Peyer's patch (tissue), 4 donors: ENCODE measurements around the gene MAPKBP1. TPM values are rescaled to one million over a fixed set of nuclear protein-coding genes. Genes with fewer than 3 reads are reported as not detected.

ENCODE experiments used
- DNase-seq, 3 donors: peaks; one replicate each; pipeline ENCODE4 v3.0.0-alpha.2; 2017 to 2019
- H3K27ac ChIP-seq, 4 donors: fragments of 200-600 bp; sonication (generic); one replicate each; pipeline ENCODE4 v1.5.1; 2016 to 2019
- H3K27me3 ChIP-seq, 2 donors: fragments of 200-600 bp; sonication (generic); one replicate each; pipeline ENCODE4 v1.5.1; 2019
- H3K36me3 ChIP-seq, 3 donors: fragments of 200-600 bp; sonication (generic); one replicate each; pipeline ENCODE4 v1.5.1; 2016 to 2019
- H3K4me1 ChIP-seq, 4 donors: fragments of 200-600 bp; sonication (generic); one replicate each; pipeline ENCODE4 v1.5.1; 2016 to 2019
- H3K4me3 ChIP-seq, 4 donors: fragments of 200-600 bp; sonication (generic); 1 replicate in 3 of 4; 2 replicates in 1 of 4; pipeline ENCODE4 v1.5.1; 2016 to 2019; ENCODE audit warnings: mild to moderate bottlenecking in 1 of 4
- H3K9me3 ChIP-seq, 4 donors: fragments of 200-600 bp; sonication (generic); one replicate each; pipeline ENCODE4 v1.5.1; 2016 to 2019; ENCODE audit warnings: mild to moderate bottlenecking in 1 of 4
- CTCF ChIP-seq, 6 experiments: fragments of 450-650 bp in 4 of 6; fragments of 200-600 bp in 2 of 6; sonication (generic) in 1 of 6; IDR thresholded peaks; one replicate each; pipeline ENCODE4 v1.5.1; 2017 to 2019; ENCODE audit warnings: antibody characterized with exemption in 6 of 6, mild to moderate bottlenecking in 3 of 6, moderate library complexity in 1 of 6
- POLR2A ChIP-seq, 2 donors: fragments of 450-650 bp; IDR thresholded peaks; one replicate each; pipeline ENCODE4 v1.5.1; 2017; ENCODE audit warnings: antibody characterized with exemption in 2 of 2, mild to moderate bottlenecking in 2 of 2, moderate library complexity in 2 of 2
- total RNA-seq, 4 donors: library from RNA; depleted of rRNA; stranded (reverse); fragments of >200 nt; gene quantifications; one replicate each; pipeline ENCODE4 v1.1.0, GENCODE V29; 2016

The MAPKBP1 gene
- total RNA-seq, 4 donors from 2014 or later, result 29.7 to 69.8 (median 48.7) TPM

- no peak overlapping the region for H3K4me3 ChIP-seq
Measured at GRCh38 chr15:41842229-41842628, 67.9 kb downstream of the MAPKBP1 start.

GRCh38 chr15:41843571-41843970, 69.3 kb downstream of the MAPKBP1 start:
- H3K27ac ChIP-seq, result no peak overlapping the region
- no peak overlapping the region for H3K4me3 ChIP-seq
- H3K9me3 ChIP-seq, result no peaks in the 10 kb centered on the region
- TF ChIP-seq POLR2A (IDR thresholded peaks at IDR 0.05), result no peak
- H3K36me3 ChIP-seq, result peaks cover 0 to 65% (median 0%) of the 10 kb centered on the region in 3 donors
- no peak for DNase-seq
- no peaks in the 10 kb centered on the region for H3K4me1 ChIP-seq
- H3K27me3 ChIP-seq, result no peaks in the 10 kb centered on the region

More at GRCh38 chr15:41842229-41842628, 67.9 kb downstream of the MAPKBP1 start:
- H3K36me3 ChIP-seq, result peaks cover 0 to 54% (median 0%) of the 10 kb centered on the region in 3 donors
- TF ChIP-seq CTCF (IDR thresholded peaks at IDR 0.05) (no peak), POLR2A (IDR thresholded peaks at IDR 0.05) (no peak)
- no peak overlapping the region for H3K27ac ChIP-seq
- no peak for DNase-seq
- no peaks in the 10 kb centered on the region for H3K9me3 ChIP-seq
- no peaks in the 10 kb centered on the region for H3K27me3 ChIP-seq
- no peaks in the 10 kb centered on the region for H3K4me1 ChIP-seq

GRCh38 chr15:41844814-41845213, 70.5 kb downstream of the MAPKBP1 start:
- H3K27ac ChIP-seq, result no peak overlapping the region
- DNase-seq, result no peak
- no peaks in the 10 kb centered on the region for H3K9me3 ChIP-seq
- TF ChIP-seq POLR2A (IDR thresholded peaks at IDR 0.05) (no peak), CTCF (IDR thresholded peaks at IDR 0.05) (no peak)
- no peaks in the 10 kb centered on the region for H3K27me3 ChIP-seq
- H3K4me1 ChIP-seq, result no peaks in the 10 kb centered on the region
- H3K4me3 ChIP-seq, result no peak overlapping the region
- peaks cover 0 to 65% (median 0%) of the 10 kb centered on the region in 3 donors for H3K36me3 ChIP-seq

GRCh38 chr15:41847206-41847605, 72.9 kb downstream of the MAPKBP1 start:
- Histone ChIP-seq H3K27ac (no peak overlapping the region), H3K9me3 (no peaks in the 10 kb centered on the region), H3K4me1 (no peaks in the 10 kb centered on the region), H3K36me3 (peaks cover 0 to 48% (median 0%) of the 10 kb centered on the region in 3 donors), H3K27me3 (no peaks in the 10 kb centered on the region), H3K4me3 (no peak overlapping the region)
- DNase-seq, result no peak
- TF ChIP-seq CTCF (IDR thresholded peaks at IDR 0.05), result no peak
- no peak for TF ChIP-seq POLR2A (IDR thresholded peaks at IDR 0.05)

GRCh38 chr15:41847981-41848380, 73.7 kb downstream of the MAPKBP1 start:
- no peak overlapping the region for H3K27ac ChIP-seq
- no peak for DNase-seq
- peaks cover 0 to 46% (median 0%) of the 10 kb centered on the region in 3 donors for H3K36me3 ChIP-seq

GRCh38 chr15:41848631-41849030, 74.3 kb downstream of the MAPKBP1 start:
- Histone ChIP-seq H3K4me1 (no peaks in the 10 kb centered on the region), H3K9me3 (no peaks in the 10 kb centered on the region), H3K4me3 (no peak overlapping the region), H3K36me3 (peaks cover 0 to 46% (median 0%) of the 10 kb centered on the region in 3 donors), H3K27me3 (no peaks in the 10 kb centered on the region), H3K27ac (no peak overlapping the region)
- no peak for DNase-seq
- TF ChIP-seq CTCF (IDR thresholded peaks at IDR 0.05), result no peak
- TF ChIP-seq POLR2A (IDR thresholded peaks at IDR 0.05), result no peak

More at GRCh38 chr15:41847981-41848380, 73.7 kb downstream of the MAPKBP1 start:
- Histone ChIP-seq H3K4me1 (no peaks in the 10 kb centered on the region), H3K4me3 (no peak overlapping the region), H3K9me3 (no peaks in the 10 kb centered on the region), H3K27me3 (no peaks in the 10 kb centered on the region)
- no peak for TF ChIP-seq CTCF (IDR thresholded peaks at IDR 0.05)
- no peak for TF ChIP-seq POLR2A (IDR thresholded peaks at IDR 0.05)
